DMS153 (cell line): ENCODE results near the gene RIOK3.

Experiments used
- DNase-seq: peaks from one replicate; lab custom pipeline; 2025; lab: John Stamatoyannopoulos, UW

RIOK3 gene

GRCh38 chr18:23530195-23530594 is 77.1 kb downstream of the RIOK3 start:
- DNase-seq: no peak

- DNase-seq: no peak
These were observed 78.8 kb downstream of the RIOK3 start for GRCh38 chr18:23531912-23532311.
